ENCODE data around the gene ORAI1. TPM values are rescaled to one million over a fixed set of nuclear protein-coding genes. Genes with fewer than 3 reads are reported as not detected.

The ORAI1 gene
- total RNA-seq, 1 donor from 2014 or later, result 58.3 TPM

DNA sequence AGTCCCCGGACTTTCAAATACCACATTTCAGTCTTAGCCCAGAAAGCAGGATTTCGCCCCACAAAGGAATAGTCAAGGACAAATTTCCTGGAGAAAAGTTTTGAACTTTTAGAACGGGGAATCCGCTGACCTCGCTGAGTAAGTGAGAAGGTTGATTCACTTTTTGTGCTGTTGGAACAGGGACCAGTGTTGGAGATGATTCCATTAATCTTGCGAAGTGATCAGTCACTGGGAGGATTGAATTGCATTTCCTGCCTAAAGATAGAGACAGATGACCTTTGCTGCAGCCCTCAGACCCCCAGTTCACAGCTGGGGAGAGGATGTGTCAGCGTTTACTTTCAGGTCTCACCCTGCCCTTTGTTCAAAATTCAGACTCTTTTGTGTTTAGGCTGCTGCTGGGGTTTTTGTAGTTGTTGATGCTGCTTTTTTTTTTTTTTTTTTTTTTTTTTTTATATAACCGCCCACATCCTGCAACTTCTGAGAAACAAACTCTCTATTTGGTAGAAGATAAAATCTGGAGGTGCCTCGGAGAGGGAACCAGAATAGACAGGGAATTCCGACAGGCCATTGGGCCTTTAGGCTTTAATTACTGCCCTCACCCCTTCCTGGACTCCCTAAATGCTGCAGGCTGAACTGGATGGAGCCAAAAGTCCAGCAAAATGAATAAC, 35.7 kb upstream of the ORAI1 start:
- Mint-ChIP-seq H3K27ac (peak overlapping the region; percentile 97), H3K27me3 (no peaks in the 10 kb centered on the region), H3K9me3 (no peaks in the 10 kb centered on the region), H3K4me1 (peaks cover 40% of the 10 kb centered on the region), H3K36me3 (ENCODE audit: low read depth) (peaks cover 14% of the 10 kb centered on the region), H3K4me3 (peak overlapping the region; percentile 84)
- DNase-seq, result peak; percentile 91
- intact Hi-C loops (cut with micrococcal nuclease), result loop anchor here (1.0 kb wide), 3 partner anchors 10 to 96 kb away; no protein-coding TSS in a partner anchor

DNA sequence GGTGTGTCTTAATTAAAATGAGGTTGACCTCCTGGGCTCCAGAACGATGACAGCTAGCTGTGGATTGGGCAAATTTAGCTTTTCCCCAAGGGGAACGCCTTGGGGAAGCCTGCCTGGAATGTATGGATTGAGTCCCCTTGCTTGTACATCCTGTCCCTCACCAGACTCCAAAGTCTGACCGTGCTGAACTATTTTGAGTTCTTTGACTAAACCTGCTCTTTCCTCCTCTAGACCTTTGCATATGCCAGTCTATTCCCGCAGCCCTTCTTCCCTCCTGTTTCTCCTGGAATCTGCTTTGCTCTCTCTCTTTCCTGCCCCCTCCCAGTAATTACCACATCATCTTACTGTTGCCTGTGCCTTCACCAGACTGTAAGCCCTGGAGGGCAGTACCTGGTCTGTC, 34.0 kb upstream of the ORAI1 start:
- Mint-ChIP-seq H3K4me1 (peaks cover 34% of the 10 kb centered on the region), H3K9me3 (no peaks in the 10 kb centered on the region), H3K36me3 (ENCODE audit: low read depth) (peaks cover 18% of the 10 kb centered on the region), H3K27ac (peak overlapping the region; percentile 75), H3K4me3 (peak overlapping the region; percentile 39), H3K27me3 (no peaks in the 10 kb centered on the region)
- intact Hi-C loops (cut with micrococcal nuclease), result no loop called here
- no peak for DNase-seq

- Mint-ChIP-seq H3K9me3 (no peaks in the 10 kb centered on the region), H3K27ac (no peak overlapping the region), H3K27me3 (no peaks in the 10 kb centered on the region), H3K36me3 (ENCODE audit: low read depth) (peaks cover 22% of the 10 kb centered on the region), H3K4me1 (peaks cover 30% of the 10 kb centered on the region), H3K4me3 (no peak overlapping the region)
- no peak for DNase-seq
- intact Hi-C loops (cut with micrococcal nuclease), result no loop called here
Measured at GRCh38 chr12:121595520-121595919, 30.8 kb upstream of the ORAI1 start.

- Mint-ChIP-seq H3K9me3 (no peaks in the 10 kb centered on the region), H3K27me3 (no peaks in the 10 kb centered on the region), H3K36me3 (ENCODE audit: low read depth) (peaks cover 22% of the 10 kb centered on the region), H3K4me3 (no peak overlapping the region), H3K4me1 (peaks cover 21% of the 10 kb centered on the region), H3K27ac (no peak overlapping the region)
- intact Hi-C loops (cut with micrococcal nuclease), result no loop called here
- no peak for DNase-seq
Measured at GRCh38 chr12:121596526-121596925, 29.8 kb upstream of the ORAI1 start.

DNA sequence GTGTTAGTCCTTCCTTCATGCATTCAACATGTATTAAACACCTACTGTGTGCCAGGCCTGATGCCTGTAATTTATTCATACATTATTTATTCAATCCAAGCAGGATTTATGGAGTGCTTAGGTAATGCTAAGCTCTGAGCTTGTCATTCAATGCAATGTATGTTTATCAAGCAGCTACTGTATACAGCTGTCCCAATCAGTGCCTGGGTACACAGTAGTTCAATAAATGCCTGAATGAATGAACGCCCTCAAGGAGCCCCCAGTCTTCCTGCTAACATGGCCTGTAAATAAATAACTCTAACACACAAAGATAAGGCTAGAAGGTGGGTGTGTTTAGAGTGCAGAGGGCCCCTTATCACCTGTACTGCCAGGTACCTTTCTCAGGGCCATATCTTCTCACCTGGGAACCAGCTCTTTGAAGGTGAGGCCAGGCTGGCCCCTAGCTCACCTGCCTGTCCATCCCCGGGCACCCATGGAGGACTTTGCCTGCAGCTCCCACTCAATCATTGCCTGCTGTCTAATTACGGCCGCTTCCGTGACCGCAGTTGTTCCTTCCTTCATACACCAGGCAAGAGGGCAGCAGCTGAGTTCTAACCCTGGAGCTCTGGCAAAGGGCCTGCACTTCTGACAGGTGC, 25.5 kb upstream of the ORAI1 start:
- H3K9me3 Mint-ChIP-seq, result no peaks in the 10 kb centered on the region
- H3K36me3 Mint-ChIP-seq (ENCODE audit: low read depth), result peaks cover 9% of the 10 kb centered on the region
- DNase-seq, result no peak
- peaks cover 7% of the 10 kb centered on the region for H3K4me1 Mint-ChIP-seq
- no peak overlapping the region for H3K27ac Mint-ChIP-seq
- no peaks in the 10 kb centered on the region for H3K27me3 Mint-ChIP-seq
- intact Hi-C loops (cut with micrococcal nuclease), result no loop called here
- no peak overlapping the region for H3K4me3 Mint-ChIP-seq

DNA sequence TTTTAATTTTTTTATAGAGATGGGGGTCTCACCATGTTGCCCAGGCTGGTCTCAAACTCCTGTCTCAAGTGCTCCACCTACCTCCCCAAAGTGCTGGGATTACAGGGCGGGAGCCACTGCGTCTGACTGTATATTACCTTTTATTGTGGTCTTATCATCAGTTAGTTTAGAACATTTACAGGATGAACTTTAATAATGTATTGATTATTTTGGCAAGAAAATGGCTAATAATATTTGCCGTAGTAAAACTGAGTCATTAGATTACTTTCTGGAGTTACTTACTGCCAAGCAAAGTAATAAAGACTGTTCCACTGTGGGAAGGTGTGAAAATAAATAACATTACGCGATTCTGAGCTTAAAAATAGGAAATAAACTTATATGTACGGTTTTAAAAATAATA, 23.6 kb upstream of the ORAI1 start:
- no peaks in the 10 kb centered on the region for H3K27me3 Mint-ChIP-seq

GRCh38 chr12:121603581-121603980, 22.7 kb upstream of the ORAI1 start:
- no peak for DNase-seq
- no peaks in the 10 kb centered on the region for H3K9me3 Mint-ChIP-seq
- peaks cover 3% of the 10 kb centered on the region for H3K36me3 Mint-ChIP-seq (ENCODE audit: low read depth)
- H3K4me1 Mint-ChIP-seq, result peaks cover 6% of the 10 kb centered on the region
- H3K27ac Mint-ChIP-seq, result no peak overlapping the region
- H3K4me3 Mint-ChIP-seq, result no peak overlapping the region
- H3K27me3 Mint-ChIP-seq, result no peaks in the 10 kb centered on the region
- intact Hi-C loops (cut with micrococcal nuclease), result no loop called here

More for the DNA sequence above, 23.6 kb upstream of the ORAI1 start:
- Mint-ChIP-seq H3K27ac (no peak overlapping the region), H3K4me3 (no peak overlapping the region), H3K4me1 (peaks cover 7% of the 10 kb centered on the region), H3K9me3 (no peaks in the 10 kb centered on the region), H3K36me3 (ENCODE audit: low read depth) (peaks cover 3% of the 10 kb centered on the region)
- no peak for DNase-seq
- intact Hi-C loops (cut with micrococcal nuclease), result no loop called here

GRCh38 chr12:121608301-121608700, 18.0 kb upstream of the ORAI1 start:
- no peak overlapping the region for H3K27ac Mint-ChIP-seq
- H3K27me3 Mint-ChIP-seq, result no peaks in the 10 kb centered on the region
- H3K4me3 Mint-ChIP-seq, result no peak overlapping the region
- DNase-seq, result no peak
- H3K9me3 Mint-ChIP-seq, result no peaks in the 10 kb centered on the region
- H3K4me1 Mint-ChIP-seq, result peaks cover 4% of the 10 kb centered on the region
- intact Hi-C loops (cut with micrococcal nuclease), result no loop called here
- peaks cover 2% of the 10 kb centered on the region for H3K36me3 Mint-ChIP-seq (ENCODE audit: low read depth)

- peaks cover 4% of the 10 kb centered on the region for H3K4me1 Mint-ChIP-seq
- no peak for DNase-seq
- H3K27me3 Mint-ChIP-seq, result no peaks in the 10 kb centered on the region
- no peaks in the 10 kb centered on the region for H3K9me3 Mint-ChIP-seq
- no peak overlapping the region for H3K27ac Mint-ChIP-seq
- H3K36me3 Mint-ChIP-seq (ENCODE audit: low read depth), result no peaks in the 10 kb centered on the region
- intact Hi-C loops (cut with micrococcal nuclease), result no loop called here
- no peak overlapping the region for H3K4me3 Mint-ChIP-seq
Measured at GRCh38 chr12:121610239-121611149, 15.8 kb upstream of the ORAI1 start.

GRCh38 chr12:121611306-121611705, 15.0 kb upstream of the ORAI1 start:
- Mint-ChIP-seq H3K9me3 (no peaks in the 10 kb centered on the region), H3K36me3 (ENCODE audit: low read depth) (peaks cover 1% of the 10 kb centered on the region), H3K4me1 (peaks cover 4% of the 10 kb centered on the region), H3K4me3 (no peak overlapping the region), H3K27me3 (no peaks in the 10 kb centered on the region), H3K27ac (no peak overlapping the region)
- intact Hi-C loops (cut with micrococcal nuclease), result no loop called here
- peak; percentile 70 for DNase-seq

DNA sequence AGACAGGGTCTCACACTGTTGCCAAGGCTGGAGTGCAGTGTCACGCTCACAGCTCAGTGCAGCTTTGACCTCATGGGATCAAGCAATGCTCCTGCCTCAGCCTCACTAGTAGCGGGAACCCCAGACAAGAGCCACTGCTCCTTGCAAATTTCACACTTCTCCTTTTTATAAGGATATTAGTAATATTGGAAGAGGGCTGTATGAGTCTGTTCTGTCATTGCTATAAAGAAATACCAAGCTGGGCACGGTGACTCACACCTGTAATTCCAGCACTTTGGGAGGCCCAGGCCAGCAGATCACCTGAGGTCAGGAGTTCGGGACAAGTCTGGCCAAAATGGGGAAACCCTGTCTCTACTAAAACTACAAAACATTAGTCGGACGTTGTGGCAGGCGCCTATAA, 12.9 kb upstream of the ORAI1 start:
- peaks cover 5% of the 10 kb centered on the region for H3K4me1 Mint-ChIP-seq
- no peaks in the 10 kb centered on the region for H3K27me3 Mint-ChIP-seq
- no peak overlapping the region for H3K27ac Mint-ChIP-seq
- intact Hi-C loops (cut with micrococcal nuclease), result no loop called here
- H3K4me3 Mint-ChIP-seq, result no peak overlapping the region
- no peak for DNase-seq
- peaks cover 1% of the 10 kb centered on the region for H3K36me3 Mint-ChIP-seq (ENCODE audit: low read depth)
- no peaks in the 10 kb centered on the region for H3K9me3 Mint-ChIP-seq

- Mint-ChIP-seq H3K27ac (no peak overlapping the region), H3K4me3 (no peak overlapping the region), H3K27me3 (no peaks in the 10 kb centered on the region), H3K36me3 (ENCODE audit: low read depth) (peaks cover 1% of the 10 kb centered on the region), H3K4me1 (peaks cover 5% of the 10 kb centered on the region), H3K9me3 (no peaks in the 10 kb centered on the region)
- no peak for DNase-seq
- intact Hi-C loops (cut with micrococcal nuclease), result no loop called here
Measured at GRCh38 chr12:121614872-121615467, 11.4 kb upstream of the ORAI1 start.

- DNase-seq, result no peak
- intact Hi-C loops (cut with micrococcal nuclease), result no loop called here
- no peak overlapping the region for H3K27ac Mint-ChIP-seq
- no peak overlapping the region for H3K4me3 Mint-ChIP-seq
- H3K4me1 Mint-ChIP-seq, result peaks cover 3% of the 10 kb centered on the region
- H3K27me3 Mint-ChIP-seq, result no peaks in the 10 kb centered on the region
- peaks cover 1% of the 10 kb centered on the region for H3K36me3 Mint-ChIP-seq (ENCODE audit: low read depth)
- no peaks in the 10 kb centered on the region for H3K9me3 Mint-ChIP-seq
Measured at GRCh38 chr12:121618659-121619233, 7.6 kb upstream of the ORAI1 start.

Measured in activated CD4-positive, alpha-beta T cell treated with anti-CD3 and anti-CD28 coated beads, Interleukin-2, amount 10 ng/mL, durations not matched to agents 24 days and 14 days (primary cell).